Measurements from ENCODE around the gene ACTR3.
"Not testable (repeated sequence)": the region's sequence is repeated elsewhere in the genome, so short reads cannot be mapped to it uniquely, and the experiment has no call there.

Gene ACTR3

DNA sequence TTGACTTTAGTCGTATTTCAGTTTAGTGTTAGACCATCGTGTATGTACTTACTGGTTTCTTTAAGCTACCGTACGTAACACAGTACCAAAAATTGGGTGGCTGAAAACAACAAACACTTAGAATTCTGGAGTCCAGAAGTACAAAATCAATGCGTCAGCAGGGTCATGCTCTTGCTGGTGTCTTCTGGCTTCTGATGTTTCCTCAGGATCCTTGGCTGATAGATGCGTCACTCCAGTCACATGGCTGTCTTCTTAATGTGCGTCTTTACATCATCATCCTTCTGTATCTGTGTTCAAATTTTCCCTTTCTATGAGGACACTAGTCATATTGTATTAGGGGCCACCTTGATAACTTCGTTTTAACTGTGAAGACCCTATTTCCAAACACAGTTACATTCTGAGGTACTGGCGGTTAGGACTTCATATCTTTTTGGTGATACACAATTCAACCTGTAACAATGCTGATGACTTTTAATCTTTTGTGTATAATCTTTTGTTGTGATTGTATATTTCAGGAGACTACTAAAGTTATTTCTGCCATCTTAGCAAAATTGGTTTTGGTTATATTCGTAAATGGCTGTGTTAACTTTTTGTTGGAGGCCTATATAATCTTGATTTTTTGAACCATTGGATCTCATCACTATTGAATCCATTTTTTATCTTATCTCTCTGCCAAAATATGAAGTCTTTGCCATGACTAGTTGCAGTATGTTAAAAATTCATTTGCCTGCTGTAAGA is 25.4 kb downstream of the ACTR3 start:
- TF ChIP-seq POLR2AphosphoS5 (IDR thresholded peaks at IDR 0.05; ENCODE audit: low read depth, low read length) = no peak
- TF ChIP-seq TAF1 (IDR thresholded peaks at IDR 0.05; ENCODE audit: low read depth, low read length) = no peak
- no peak for DNase-seq (ENCODE audit: insufficient read length, low spot score)
- peak; percentile 74 for FAIRE-seq

- TF ChIP-seq TAF1 (IDR thresholded peaks at IDR 0.05; ENCODE audit: low read depth, low read length) (no peak), POLR2A (IDR thresholded peaks at IDR 0.05; ENCODE audit: low read depth, low read length) (no peak), SPI1 (IDR thresholded peaks at IDR 0.05; ENCODE audit: low read depth, low read length) (no peak), POLR2AphosphoS5 (IDR thresholded peaks at IDR 0.05; ENCODE audit: low read depth, low read length) (no peak), PAX5 (IDR thresholded peaks at IDR 0.05; ENCODE audit: insufficient read depth, low read length, severe bottlenecking) (no peak), POU2F2 (IDR thresholded peaks at IDR 0.05; ENCODE audit: low read depth, low read length) (no peak)
- no peak for FAIRE-seq
- no peak for DNase-seq (ENCODE audit: insufficient read length, low spot score)
Measured at GRCh38 chr2:113918229-113918628, 28.3 kb downstream of the ACTR3 start.

GRCh38 chr2:113920996-113921395 is 31.1 kb downstream of the ACTR3 start:
- TF ChIP-seq POU2F2 (IDR thresholded peaks at IDR 0.05; ENCODE audit: low read depth, low read length) = no peak
- no peak for TF ChIP-seq PAX5 (IDR thresholded peaks at IDR 0.05; ENCODE audit: insufficient read depth, low read length, severe bottlenecking)
- no peak for TF ChIP-seq SPI1 (IDR thresholded peaks at IDR 0.05; ENCODE audit: low read depth, low read length)
- TF ChIP-seq TAF1 (IDR thresholded peaks at IDR 0.05; ENCODE audit: low read depth, low read length) = no peak
- no peak for TF ChIP-seq POLR2AphosphoS5 (IDR thresholded peaks at IDR 0.05; ENCODE audit: low read depth, low read length)
- no peak for TF ChIP-seq POLR2A (IDR thresholded peaks at IDR 0.05; ENCODE audit: low read depth, low read length)
- DNase-seq (ENCODE audit: insufficient read length, low spot score) (no peak), FAIRE-seq (peak; percentile 59)

DNA sequence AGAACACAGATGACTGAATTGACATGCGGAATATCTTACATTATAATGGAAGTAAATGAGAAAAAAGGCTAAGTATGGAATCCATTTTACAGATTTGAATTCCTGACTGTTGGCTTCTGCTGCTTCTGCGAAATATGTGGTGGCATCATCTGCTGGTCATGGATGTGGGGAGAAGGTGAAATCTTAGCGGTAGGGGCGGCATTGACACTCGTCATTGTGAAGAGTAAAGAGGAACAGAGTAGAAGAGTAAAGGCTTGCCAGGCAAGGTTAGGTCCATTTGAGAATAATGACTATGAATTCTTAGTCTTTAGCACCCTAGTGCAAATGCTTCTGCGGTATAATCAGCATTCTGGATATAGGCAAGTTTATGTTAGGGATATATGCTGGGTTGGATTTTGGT is 32.4 kb downstream of the ACTR3 start:
- TF ChIP-seq POU2F2 (IDR thresholded peaks at IDR 0.05; ENCODE audit: low read depth, low read length) = no peak
- TF ChIP-seq SPI1 (IDR thresholded peaks at IDR 0.05; ENCODE audit: low read depth, low read length) = peak; percentile 44; the same call in 1 of the 2 replicates
- no peak for DNase-seq (ENCODE audit: insufficient read length, low spot score)
- FAIRE-seq = no peak

GRCh38 chr2:113922784-113923183 is 32.9 kb downstream of the ACTR3 start:
- FAIRE-seq (peak; percentile 82), DNase-seq (ENCODE audit: insufficient read length, low spot score) (no peak)
- TF ChIP-seq TAF1 (IDR thresholded peaks at IDR 0.05; ENCODE audit: low read depth, low read length) (no peak), SPI1 (IDR thresholded peaks at IDR 0.05; ENCODE audit: low read depth, low read length) (peak; percentile 22; the same call in 1 of the 2 replicates)

DNA sequence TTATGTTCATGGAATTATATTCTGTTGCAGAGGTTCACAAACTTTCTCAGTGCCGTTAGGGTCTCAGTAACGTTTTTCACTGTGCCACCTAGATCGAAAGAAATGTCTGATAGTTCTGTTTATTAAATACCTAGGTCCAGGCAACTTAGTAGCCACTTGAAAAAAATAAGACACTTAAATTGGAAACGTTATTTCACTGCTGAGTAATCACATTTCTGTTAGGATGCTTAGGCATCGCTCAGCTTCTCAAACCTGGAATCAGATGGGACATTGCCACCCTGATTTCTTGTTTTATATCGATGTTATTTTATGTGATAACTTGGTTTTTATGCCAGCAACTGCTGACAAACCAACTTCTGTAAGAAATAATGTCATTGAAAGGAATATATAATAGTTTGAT is 36.0 kb downstream of the ACTR3 start:
- DNase-seq (ENCODE audit: insufficient read length, low spot score) (no peak), FAIRE-seq (no peak)
- TF ChIP-seq POLR2AphosphoS5 (IDR thresholded peaks at IDR 0.05; ENCODE audit: low read depth, low read length) (no peak), SPI1 (IDR thresholded peaks at IDR 0.05; ENCODE audit: low read depth, low read length) (no peak), TAF1 (IDR thresholded peaks at IDR 0.05; ENCODE audit: low read depth, low read length) (no peak), POLR2A (IDR thresholded peaks at IDR 0.05; ENCODE audit: low read depth, low read length) (no peak), PAX5 (IDR thresholded peaks at IDR 0.05; ENCODE audit: insufficient read depth, low read length, severe bottlenecking) (no peak), POU2F2 (IDR thresholded peaks at IDR 0.05; ENCODE audit: low read depth, low read length) (no peak)

GRCh38 chr2:113926314-113926713 is 36.4 kb downstream of the ACTR3 start:
- DNase-seq (ENCODE audit: insufficient read length, low spot score) = no peak
- TF ChIP-seq PAX5 (IDR thresholded peaks at IDR 0.05; ENCODE audit: insufficient read depth, low read length, severe bottlenecking) (no peak), POLR2AphosphoS5 (IDR thresholded peaks at IDR 0.05; ENCODE audit: low read depth, low read length) (no peak), TAF1 (IDR thresholded peaks at IDR 0.05; ENCODE audit: low read depth, low read length) (no peak), POU2F2 (IDR thresholded peaks at IDR 0.05; ENCODE audit: low read depth, low read length) (no peak), SPI1 (IDR thresholded peaks at IDR 0.05; ENCODE audit: low read depth, low read length) (no peak), POLR2A (IDR thresholded peaks at IDR 0.05; ENCODE audit: low read depth, low read length) (no peak)
- FAIRE-seq = no peak

- FAIRE-seq (no peak), DNase-seq (ENCODE audit: insufficient read length, low spot score) (no peak)
Measured at GRCh38 chr2:113930448-113930847, 40.6 kb downstream of the ACTR3 start.

GRCh38 chr2:113937501-113937900 is 47.6 kb downstream of the ACTR3 start:
- FAIRE-seq = no peak
- no peak for TF ChIP-seq POLR2A (IDR thresholded peaks at IDR 0.05; ENCODE audit: low read depth, low read length)
- TF ChIP-seq TAF1 (IDR thresholded peaks at IDR 0.05; ENCODE audit: low read depth, low read length) = no peak
- no peak for TF ChIP-seq SPI1 (IDR thresholded peaks at IDR 0.05; ENCODE audit: low read depth, low read length)
- no peak for TF ChIP-seq POLR2AphosphoS5 (IDR thresholded peaks at IDR 0.05; ENCODE audit: low read depth, low read length)
- TF ChIP-seq POU2F2 (IDR thresholded peaks at IDR 0.05; ENCODE audit: low read depth, low read length) = no peak
- no peak for DNase-seq (ENCODE audit: insufficient read length, low spot score)

More at GRCh38 chr2:113930448-113930847, 40.6 kb downstream of the ACTR3 start:
- no peak for TF ChIP-seq SPI1 (IDR thresholded peaks at IDR 0.05; ENCODE audit: low read depth, low read length)
- TF ChIP-seq PAX5 (IDR thresholded peaks at IDR 0.05; ENCODE audit: insufficient read depth, low read length, severe bottlenecking) = no peak
- no peak for TF ChIP-seq TAF1 (IDR thresholded peaks at IDR 0.05; ENCODE audit: low read depth, low read length)
- no peak for TF ChIP-seq POLR2A (IDR thresholded peaks at IDR 0.05; ENCODE audit: low read depth, low read length)
- TF ChIP-seq POU2F2 (IDR thresholded peaks at IDR 0.05; ENCODE audit: low read depth, low read length) = no peak

- DNase-seq (ENCODE audit: insufficient read length, low spot score) (no peak), FAIRE-seq (no peak)
- TF ChIP-seq SPI1 (IDR thresholded peaks at IDR 0.05; ENCODE audit: low read depth, low read length) (no peak), TAF1 (IDR thresholded peaks at IDR 0.05; ENCODE audit: low read depth, low read length) (no peak)
Measured at GRCh38 chr2:113940891-113941290, 51.0 kb downstream of the ACTR3 start.

DNA sequence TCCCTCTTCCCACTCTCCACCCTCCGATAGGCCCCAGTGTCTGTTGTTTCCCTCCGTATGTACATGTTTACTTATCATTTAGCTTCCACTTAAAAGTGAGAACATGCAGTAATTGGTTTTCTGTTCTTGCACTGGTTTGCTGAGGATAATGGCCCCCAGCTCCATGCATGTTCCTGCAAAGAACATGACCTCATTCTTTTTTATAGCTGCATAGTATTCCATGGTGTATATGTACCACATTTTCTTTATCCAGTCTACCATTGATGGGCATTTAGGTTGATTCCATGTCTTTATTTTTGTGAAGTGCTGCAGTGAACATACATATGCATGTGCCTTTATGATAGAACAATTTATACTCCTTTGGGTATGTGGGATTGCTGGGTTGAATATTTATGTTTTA is 55.9 kb downstream of the ACTR3 start:
- not testable (repeated sequence) for DNase-seq (ENCODE audit: insufficient read length, low spot score); FAIRE-seq

All from GM12891 (cell line).